Erythroblast (primary cell): ENCODE results near the gene OBSCN.

Source experiments
- DNase-seq, 2 experiments: peaks; one replicate each; lab custom pipeline; 2025; lab: John Stamatoyannopoulos, UW
- GATA1 ChIP-seq: IDR thresholded peaks from 2 replicates; pipeline ENCODE4 v1.6.1; 2011; ENCODE audit warnings: low read depth, mild to moderate bottlenecking, control low read depth, low read length, moderate library complexity
- POLR2A ChIP-seq: IDR thresholded peaks from 2 replicates; pipeline ENCODE4 v1.6.1; 2011; ENCODE audit warnings: mild to moderate bottlenecking, low read length

Gene OBSCN

DNA sequence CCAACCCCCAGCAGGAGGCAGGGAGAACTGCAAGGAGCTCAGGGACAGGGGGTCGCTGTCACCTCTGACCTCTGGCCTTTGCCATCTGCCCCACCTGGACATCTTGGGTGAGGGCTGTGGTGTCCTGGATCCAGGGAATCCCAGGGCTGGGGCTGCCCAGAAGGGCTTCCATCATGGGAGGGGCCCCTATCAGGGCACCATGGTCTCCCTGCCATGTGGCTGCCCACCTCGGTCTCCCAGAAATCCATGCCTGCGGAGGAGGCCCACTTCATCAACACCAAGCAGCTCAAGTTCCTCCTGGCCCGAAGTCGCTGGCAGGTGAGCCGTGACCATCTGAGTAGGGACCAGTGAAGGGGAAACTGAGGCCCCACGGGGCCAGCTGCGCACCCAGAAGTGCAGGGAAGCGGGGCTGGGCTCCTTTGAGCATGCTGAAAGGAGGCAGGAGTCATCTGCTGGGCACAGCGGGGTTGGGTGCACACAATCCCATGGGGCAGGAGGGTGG, 162.6 kb downstream of the OBSCN start:
- no peak for DNase-seq
- TF ChIP-seq POLR2A (no peak), GATA1 (no peak)

DNA sequence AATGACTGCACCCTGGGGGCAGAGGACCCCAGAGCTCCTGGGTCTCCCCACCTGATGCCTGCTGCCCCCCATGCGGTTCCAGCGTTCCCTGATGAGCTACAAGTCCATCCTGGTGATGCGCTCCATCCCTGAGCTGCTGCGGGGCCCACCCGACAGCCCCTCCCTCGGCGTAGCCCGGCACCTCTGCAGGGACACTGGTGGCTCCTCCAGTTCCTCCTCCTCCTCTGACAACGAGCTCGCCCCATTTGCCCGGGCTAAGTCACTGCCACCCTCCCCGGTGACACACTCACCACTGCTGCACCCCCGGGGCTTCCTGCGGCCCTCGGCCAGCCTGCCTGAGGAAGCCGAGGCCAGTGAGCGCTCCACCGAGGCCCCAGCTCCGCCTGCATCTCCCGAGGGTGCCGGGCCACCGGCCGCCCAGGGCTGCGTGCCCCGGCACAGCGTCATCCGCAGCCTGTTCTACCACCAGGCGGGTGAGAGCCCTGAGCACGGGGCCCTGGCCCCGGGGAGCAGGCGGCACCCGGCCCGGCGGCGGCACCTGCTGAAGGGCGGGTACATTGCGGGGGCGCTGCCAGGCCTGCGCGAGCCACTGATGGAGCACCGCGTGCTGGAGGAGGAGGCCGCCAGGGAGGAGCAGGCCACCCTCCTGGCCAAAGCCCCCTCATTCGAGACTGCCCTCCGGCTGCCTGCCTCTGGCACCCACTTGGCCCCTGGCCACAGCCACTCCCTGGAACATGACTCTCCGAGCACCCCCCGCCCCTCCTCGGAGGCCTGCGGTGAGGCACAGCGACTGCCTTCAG, 163.3 kb downstream of the OBSCN start:
- TF ChIP-seq GATA1 (no peak), POLR2A (no peak)
- DNase-seq = no peak

DNA sequence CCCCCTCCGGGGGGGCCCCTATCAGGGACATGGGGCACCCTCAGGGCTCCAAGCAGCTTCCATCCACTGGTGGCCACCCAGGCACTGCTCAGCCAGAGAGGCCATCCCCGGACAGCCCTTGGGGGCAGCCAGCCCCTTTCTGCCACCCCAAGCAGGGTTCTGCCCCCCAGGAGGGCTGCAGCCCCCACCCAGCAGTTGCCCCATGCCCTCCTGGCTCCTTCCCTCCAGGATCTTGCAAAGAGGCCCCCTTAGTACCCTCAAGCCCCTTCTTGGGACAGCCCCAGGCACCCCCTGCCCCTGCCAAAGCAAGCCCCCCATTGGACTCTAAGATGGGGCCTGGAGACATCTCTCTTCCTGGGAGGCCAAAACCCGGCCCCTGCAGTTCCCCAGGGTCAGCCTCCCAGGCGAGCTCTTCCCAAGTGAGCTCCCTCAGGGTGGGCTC, 163.9 kb downstream of the OBSCN start:
- no peak for TF ChIP-seq POLR2A
- no peak for TF ChIP-seq GATA1
- DNase-seq = no peak

DNA sequence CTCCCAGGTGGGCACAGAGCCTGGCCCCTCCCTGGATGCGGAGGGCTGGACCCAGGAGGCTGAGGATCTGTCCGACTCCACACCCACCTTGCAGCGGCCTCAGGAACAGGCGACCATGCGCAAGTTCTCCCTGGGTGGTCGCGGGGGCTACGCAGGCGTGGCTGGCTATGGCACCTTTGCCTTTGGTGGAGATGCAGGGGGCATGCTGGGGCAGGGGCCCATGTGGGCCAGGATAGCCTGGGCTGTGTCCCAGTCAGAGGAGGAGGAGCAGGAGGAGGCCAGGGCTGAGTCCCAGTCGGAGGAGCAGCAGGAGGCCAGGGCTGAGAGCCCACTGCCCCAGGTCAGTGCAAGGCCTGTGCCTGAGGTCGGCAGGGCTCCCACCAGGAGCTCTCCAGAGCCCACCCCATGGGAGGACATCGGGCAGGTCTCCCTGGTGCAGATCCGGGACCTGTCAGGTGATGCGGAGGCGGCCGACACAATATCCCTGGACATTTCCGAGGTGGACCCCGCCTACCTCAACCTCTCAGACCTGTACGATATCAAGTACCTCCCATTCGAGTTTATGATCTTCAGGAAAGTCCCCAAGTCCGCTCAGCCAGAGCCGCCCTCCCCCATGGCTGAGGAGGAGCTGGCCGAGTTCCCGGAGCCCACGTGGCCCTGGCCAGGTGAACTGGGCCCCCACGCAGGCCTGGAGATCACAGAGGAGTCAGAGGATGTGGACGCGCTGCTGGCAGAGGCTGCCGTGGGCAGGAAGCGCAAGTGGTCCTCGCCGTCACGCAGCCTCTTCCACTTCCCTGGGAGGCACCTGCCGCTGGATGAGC, 164.5 kb downstream of the OBSCN start:
- no peak for DNase-seq
- no peak for TF ChIP-seq POLR2A
- no peak for TF ChIP-seq GATA1

DNA sequence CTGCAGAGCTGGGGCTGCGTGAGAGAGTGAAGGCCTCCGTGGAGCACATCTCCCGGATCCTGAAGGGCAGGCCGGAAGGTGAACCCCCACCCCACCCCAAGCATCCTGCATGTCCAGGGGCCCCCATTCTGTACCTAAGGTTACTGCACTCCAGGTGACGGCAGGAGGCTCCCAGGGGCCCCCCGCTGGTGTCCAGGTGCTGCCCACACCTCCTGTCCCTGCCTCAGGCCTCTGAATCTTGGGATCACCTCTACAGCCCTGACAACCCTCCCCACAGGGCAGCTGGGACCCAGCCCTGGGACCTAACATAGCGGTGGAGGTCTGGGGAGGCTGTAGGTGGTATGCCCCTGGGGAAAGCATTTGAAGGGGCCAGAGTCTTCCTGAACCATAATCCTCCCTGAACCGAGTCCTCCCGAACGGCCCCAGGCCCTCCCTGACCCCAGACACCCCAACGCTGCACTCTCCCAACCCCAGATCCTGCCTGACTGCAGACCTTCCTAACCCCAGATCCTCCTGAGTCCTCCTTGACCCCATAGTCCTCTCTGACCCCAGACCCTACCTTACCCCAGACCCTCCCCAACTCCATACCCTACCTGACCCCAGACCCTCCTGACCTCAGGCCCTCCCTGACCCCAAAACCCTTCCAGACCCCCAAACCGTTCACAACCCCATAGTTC, 165.3 kb downstream of the OBSCN start:
- no peak for TF ChIP-seq POLR2A
- no peak for TF ChIP-seq GATA1
- no peak for DNase-seq

DNA sequence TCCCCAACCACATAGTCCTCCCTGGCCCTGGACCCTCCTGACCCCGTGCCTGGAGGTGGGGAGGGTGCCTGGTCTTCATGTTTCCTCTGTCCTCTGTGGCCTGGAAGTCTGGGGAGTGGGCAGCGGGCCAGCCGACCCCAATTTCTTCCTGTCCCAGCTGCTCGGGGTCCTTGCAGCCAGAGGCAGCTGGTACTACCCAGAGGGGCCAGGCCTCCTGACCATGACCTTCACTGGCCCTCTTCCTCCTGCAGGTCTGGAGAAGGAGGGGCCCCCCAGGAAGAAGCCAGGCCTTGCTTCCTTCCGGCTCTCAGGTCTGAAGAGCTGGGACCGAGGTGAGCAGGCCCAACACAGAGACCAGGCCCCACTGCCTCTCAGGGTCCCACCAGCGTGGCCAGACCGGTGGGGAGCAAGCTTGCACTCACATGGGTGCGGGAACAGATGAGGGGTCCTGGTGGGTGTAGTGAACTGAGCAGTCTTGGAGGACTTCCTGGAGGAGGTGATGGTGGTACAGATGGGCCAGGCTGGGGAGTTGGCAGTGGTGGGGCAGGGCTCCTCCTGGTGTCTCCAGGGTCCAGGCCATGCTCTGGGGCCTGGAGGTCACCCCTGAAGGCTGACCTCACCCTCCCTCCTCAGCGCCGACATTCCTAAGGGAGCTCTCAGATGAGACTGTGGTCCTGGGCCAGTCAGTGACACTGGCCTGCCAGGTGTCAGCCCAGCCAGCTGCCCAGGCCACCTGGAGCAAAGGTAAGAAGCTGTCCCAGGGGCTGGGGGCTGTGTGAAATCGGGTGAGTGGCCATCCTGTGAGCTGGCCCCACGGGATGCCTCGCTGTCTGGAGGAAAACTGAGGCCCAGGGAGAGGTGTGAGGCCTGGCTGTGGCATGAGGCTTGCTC, 166.1 kb downstream of the OBSCN start:
- no peak for TF ChIP-seq GATA1
- TF ChIP-seq POLR2A = no peak
- no peak for DNase-seq

DNA sequence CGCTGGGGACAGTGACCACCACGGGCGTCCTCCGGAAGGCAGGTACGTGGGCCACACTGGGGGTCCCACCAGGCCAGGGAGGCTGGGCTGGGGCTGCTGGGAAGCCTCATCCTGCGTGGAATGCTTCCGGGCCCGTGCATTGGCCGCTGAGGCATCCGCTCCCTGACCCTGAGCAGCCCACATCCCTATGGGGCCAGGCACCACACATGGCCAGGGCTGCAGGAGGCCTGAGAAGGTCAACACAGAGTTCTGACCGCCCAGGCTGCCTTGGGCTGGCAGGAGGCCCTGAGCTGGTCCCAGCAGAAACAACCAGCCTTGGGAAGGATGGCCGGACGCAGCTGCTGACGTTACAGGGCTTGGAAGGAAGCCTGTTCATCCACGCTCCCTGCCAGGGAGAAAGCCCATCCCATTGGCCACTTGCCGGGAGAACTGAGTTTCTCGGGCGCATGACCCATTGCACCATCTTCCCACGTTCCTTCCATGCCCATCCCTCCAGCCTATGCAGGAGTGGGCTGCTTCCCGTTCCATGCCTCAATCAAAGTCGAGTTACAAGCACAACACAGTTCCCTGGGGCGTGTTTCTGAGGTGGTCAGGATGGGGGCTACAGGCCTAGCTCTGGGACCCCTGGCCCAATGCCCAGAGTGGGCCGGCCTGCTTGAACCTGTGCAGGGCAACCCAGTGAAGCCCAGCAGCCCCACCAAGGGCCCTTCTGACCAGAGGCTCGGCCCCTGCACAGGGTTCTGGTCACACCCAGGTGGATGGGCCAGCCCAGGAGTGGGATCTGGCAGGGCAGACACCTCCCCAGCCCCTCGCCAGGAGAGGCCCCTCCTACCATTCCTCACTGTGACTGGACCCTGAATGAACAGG, 167.1 kb downstream of the OBSCN start:
- TF ChIP-seq GATA1 = no peak
- no peak for TF ChIP-seq POLR2A
- no peak for DNase-seq

DNA sequence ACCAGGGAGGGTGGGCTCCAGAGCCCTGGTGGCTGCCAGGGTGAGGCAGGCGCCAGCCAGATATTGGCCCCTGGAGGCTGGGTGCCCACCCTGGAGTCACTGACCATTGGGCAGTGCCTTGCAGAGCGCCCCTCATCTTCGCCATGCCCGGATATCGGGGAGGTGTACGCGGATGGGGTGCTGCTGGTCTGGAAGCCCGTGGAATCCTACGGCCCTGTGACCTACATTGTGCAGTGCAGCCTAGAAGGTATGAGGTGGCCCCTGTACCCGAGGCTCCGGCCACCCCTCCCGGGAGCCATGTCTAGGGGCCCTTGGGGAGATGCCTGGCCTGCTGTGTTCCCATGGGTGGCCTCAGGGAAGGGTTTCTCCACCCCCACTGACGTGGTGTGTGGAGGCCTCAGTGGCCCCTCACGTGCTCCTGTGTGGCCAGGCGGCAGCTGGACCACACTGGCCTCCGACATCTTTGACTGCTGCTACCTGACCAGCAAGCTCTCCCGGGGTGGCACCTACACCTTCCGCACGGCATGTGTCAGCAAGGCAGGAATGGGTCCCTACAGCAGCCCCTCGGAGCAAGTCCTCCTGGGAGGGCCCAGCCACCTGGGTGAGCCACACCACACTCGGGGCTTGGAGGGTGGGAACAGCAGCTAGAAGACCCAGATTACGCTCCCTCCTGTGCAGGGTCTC, 167.9 kb downstream of the OBSCN start:
- DNase-seq = no peak
- TF ChIP-seq GATA1 = no peak
- no peak for TF ChIP-seq POLR2A

DNA sequence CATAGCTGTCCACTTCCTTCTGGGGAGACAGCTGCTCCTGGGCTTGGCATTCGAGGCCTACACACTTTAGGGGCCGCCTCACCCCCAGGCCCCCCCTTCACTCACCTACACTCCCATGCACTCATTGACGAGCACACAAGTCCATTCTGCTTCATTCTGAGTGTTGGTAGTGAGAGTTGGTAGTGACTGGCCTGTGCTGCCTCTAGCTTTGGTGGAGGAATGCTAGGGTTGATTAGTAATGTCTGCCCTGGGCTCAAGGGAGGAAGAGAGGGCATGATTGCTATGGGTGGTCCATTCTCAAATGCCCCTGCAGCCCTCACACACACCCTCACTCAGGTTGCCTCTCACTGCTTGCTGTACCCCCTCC, 168.4 kb downstream of the OBSCN start:
- no peak for TF ChIP-seq POLR2A
- peak in 1 of 2 experiments; percentile 21 for DNase-seq

DNA sequence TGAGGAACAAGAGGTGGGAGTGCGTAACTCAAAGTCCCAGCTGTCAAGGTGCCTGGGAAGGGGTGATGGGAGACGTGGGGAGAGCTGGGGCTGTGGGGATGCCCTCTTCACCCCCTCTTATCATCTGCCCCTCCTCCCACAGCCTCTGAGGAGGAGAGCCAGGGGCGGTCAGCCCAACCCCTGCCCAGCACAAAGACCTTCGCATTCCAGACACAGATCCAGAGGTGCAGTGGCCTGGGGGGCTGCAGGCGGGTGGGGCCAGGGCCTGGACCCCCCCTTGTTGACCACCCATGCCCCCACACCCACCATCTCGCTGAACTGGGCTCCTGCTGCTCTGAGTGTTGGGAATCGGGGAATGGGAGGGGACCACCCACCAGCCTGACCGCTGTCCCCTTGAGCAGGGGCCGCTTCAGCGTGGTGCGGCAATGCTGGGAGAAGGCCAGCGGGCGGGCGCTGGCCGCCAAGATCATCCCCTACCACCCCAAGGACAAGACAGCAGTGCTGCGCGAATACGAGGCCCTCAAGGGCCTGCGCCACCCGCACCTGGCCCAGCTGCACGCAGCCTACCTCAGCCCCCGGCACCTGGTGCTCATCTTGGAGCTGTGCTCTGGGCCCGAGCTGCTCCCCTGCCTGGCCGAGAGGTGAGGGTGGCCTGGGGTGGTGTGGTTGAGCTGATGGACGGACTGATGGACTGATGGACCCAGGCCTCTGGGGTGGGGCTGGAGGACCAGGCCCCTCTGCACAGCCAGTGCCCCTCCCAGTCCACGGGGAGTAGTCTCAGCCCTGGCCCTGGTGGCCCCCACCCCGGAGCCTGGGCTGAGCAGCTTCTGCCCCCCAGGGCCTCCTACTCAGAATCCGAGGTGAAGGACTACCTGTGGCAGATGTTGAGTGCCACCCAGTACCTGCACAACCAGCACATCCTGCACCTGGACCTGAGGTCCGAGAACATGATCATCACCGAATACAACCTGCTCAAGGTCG, 169.1 kb downstream of the OBSCN start:
- no peak for DNase-seq
- TF ChIP-seq POLR2A (no peak), GATA1 (no peak)
